Astrocyte (in vitro differentiated cells and primary cell): ENCODE data around the gene FCN1.

Source experiments
- CTCF ChIP-seq: IDR thresholded peaks from 2 replicates; pipeline ENCODE4 v1.5.1; 2011; ENCODE audit warnings: low read depth, mild to moderate bottlenecking, inconsistent platforms, low read length, moderate library complexity; ENCODE audit not compliant: insufficient read depth
- EZH2 ChIP-seq: IDR thresholded peaks from 2 replicates; pipeline ENCODE4 v1.6.1; 2012; ENCODE audit warnings: mild to moderate bottlenecking, low read length, inconsistent platforms; ENCODE audit not compliant: insufficient read depth

- TF ChIP-seq CTCF, result no peak
- TF ChIP-seq EZH2, result no peak
Measured at GRCh38 chr9:134929193-134930158, 11.8 kb upstream of the FCN1 start.
